WERI-Rb-1 (cell line): ENCODE results near the gene MYOM3.
A peak's percentile ranks its signal among the peaks of the same experiment; 100 is the strongest.
"Not testable (repeated sequence)": the region's sequence is repeated elsewhere in the genome, so short reads cannot be mapped to it uniquely, and the experiment has no call there.

ENCODE experiments used
- DNase-seq: peaks from one replicate; pipeline ENCODE4 v3.0.0-alpha.2; 2020
- H3K27ac ChIP-seq: fragments of 250-450 bp; sonication (Bioruptor Pico); 2 replicates; pipeline ENCODE4 v1.5.1; 2020; ENCODE audit warnings: mild to moderate bottlenecking, moderate library complexity
- H3K27me3 ChIP-seq: fragments of 250-450 bp; sonication (Bioruptor Pico); 2 replicates; pipeline ENCODE4 v1.5.1; 2021; ENCODE audit warnings: mild to moderate bottlenecking, low read depth, moderate library complexity; ENCODE audit not compliant: insufficient read depth, severe bottlenecking
- H3K36me3 ChIP-seq: fragments of 250-450 bp; sonication (Bioruptor Pico); 2 replicates; pipeline ENCODE4 v1.5.1; 2020; ENCODE audit warnings: mild to moderate bottlenecking, moderate library complexity
- H3K4me3 ChIP-seq: 2 replicates; pipeline ENCODE4 v1.5.1; 2011; ENCODE audit warnings: low read depth, mild to moderate bottlenecking, control low read depth, low read length
- H3K9me3 ChIP-seq: fragments of 250-450 bp; sonication (Bioruptor Pico); 2 replicates; pipeline ENCODE4 v1.5.1; 2021; ENCODE audit warnings: mild to moderate bottlenecking, moderate library complexity; ENCODE audit not compliant: severe bottlenecking
- CTCF ChIP-seq: IDR thresholded peaks from 2 replicates; pipeline ENCODE4 v1.5.1; 2011; ENCODE audit warnings: low read depth, mild to moderate bottlenecking, control low read depth, inconsistent platforms, low read length

MYOM3 gene

GRCh38 chr1:24051206-24051945, 60.6 kb downstream of the MYOM3 start:
- no peak for DNase-seq
- no peaks in the 10 kb centered on the region for H3K27me3 ChIP-seq
- H3K4me3 ChIP-seq = no peak overlapping the region
- H3K36me3 ChIP-seq = no peaks in the 10 kb centered on the region
- H3K9me3 ChIP-seq = no peaks in the 10 kb centered on the region
- H3K27ac ChIP-seq = no peak overlapping the region
- TF ChIP-seq CTCF = no peak

- TF ChIP-seq CTCF = no peak
- no peak for DNase-seq
- no peak overlapping the region for H3K27ac ChIP-seq
These were observed 62.2 kb downstream of the MYOM3 start for GRCh38 chr1:24049733-24050132.

GRCh38 chr1:24048894-24049293, 63.0 kb downstream of the MYOM3 start:
- H3K27me3 ChIP-seq, H3K9me3 ChIP-seq, DNase-seq, H3K4me3 ChIP-seq, H3K36me3 ChIP-seq, H3K27ac ChIP-seq: not testable (repeated sequence)

More at GRCh38 chr1:24049733-24050132, 62.2 kb downstream of the MYOM3 start:
- Histone ChIP-seq H3K9me3 (no peaks in the 10 kb centered on the region), H3K4me3 (no peak overlapping the region), H3K36me3 (no peaks in the 10 kb centered on the region), H3K27me3 (no peaks in the 10 kb centered on the region)

- no peak for DNase-seq
- no peak for TF ChIP-seq CTCF
- H3K4me3 ChIP-seq = no peak overlapping the region
- H3K36me3 ChIP-seq = no peaks in the 10 kb centered on the region
- H3K27me3 ChIP-seq = no peaks in the 10 kb centered on the region
- no peak overlapping the region for H3K27ac ChIP-seq
- no peaks in the 10 kb centered on the region for H3K9me3 ChIP-seq
These were observed 63.6 kb downstream of the MYOM3 start for GRCh38 chr1:24048205-24048869.

GRCh38 chr1:24047110-24047477, 64.8 kb downstream of the MYOM3 start:
- no peaks in the 10 kb centered on the region for H3K27me3 ChIP-seq
- H3K4me3 ChIP-seq = no peak overlapping the region
- no peaks in the 10 kb centered on the region for H3K9me3 ChIP-seq
- TF ChIP-seq CTCF = no peak
- no peaks in the 10 kb centered on the region for H3K36me3 ChIP-seq
- DNase-seq = no peak
- H3K27ac ChIP-seq = no peak overlapping the region

GRCh38 chr1:24045771-24046170, 66.2 kb downstream of the MYOM3 start:
- DNase-seq = no peak
- H3K27me3 ChIP-seq = no peaks in the 10 kb centered on the region
- no peaks in the 10 kb centered on the region for H3K9me3 ChIP-seq
- H3K4me3 ChIP-seq = no peak overlapping the region
- no peaks in the 10 kb centered on the region for H3K36me3 ChIP-seq
- no peak for TF ChIP-seq CTCF
- H3K27ac ChIP-seq = peak overlapping the region; percentile 14; the same call in 1 of the 2 replicates

- not testable (repeated sequence) for H3K36me3 ChIP-seq
These were observed 67.3 kb downstream of the MYOM3 start for GRCh38 chr1:24044672-24045071.

More at GRCh38 chr1:24044672-24045071, 67.3 kb downstream of the MYOM3 start:
- not testable (repeated sequence) for H3K9me3 ChIP-seq, H3K27ac ChIP-seq, H3K27me3 ChIP-seq, H3K4me3 ChIP-seq, DNase-seq
